HCT116 (cell line): Measurements from ENCODE around the gene ATP6V0B. TPM values are rescaled to one million over a fixed set of nuclear protein-coding genes. Genes with fewer than 3 reads are reported as not detected.

Experiments
- ATAC-seq: fragments of 200-7000 bp; cut with Tn5 transposase; 2 replicates; pipeline ENCODE4 v1.9.1; 2020; ENCODE audit warnings: mild to moderate bottlenecking, moderate library complexity
- BruUV-seq: library from RNA; stranded (reverse); fragments of 400-500 nt; replicated peaks from 2 replicates; lab custom pipeline; 2021; lab: Mats Ljungman, UMichigan
- CTCF ChIA-PET: fragments of 300-600 bp; sonication (Branson Sonifier 250); formaldehyde crosslinking; loops from one replicate; lab custom pipeline; 2021; ENCODE audit warnings: antibody characterized with exemption; lab: Charles Lee
- POLR2A ChIA-PET: fragments of 300-600, 350-600 bp; sonication (Branson Sonifier 250); formaldehyde crosslinking; loops from one replicate; lab custom pipeline; 2021; ENCODE audit warnings: antibody characterized with exemption; lab: Charles Lee
- RAD21 ChIA-PET, 2 experiments: fragments of 300-600 bp; sonication (Branson Sonifier 250); formaldehyde crosslinking; loops; one replicate each; lab custom pipeline; 2023; ENCODE audit warnings: low total read pairs in 2 of 2; ENCODE audit not compliant: uncharacterized antibody in 2 of 2, unreplicated experiment in 2 of 2, low non-redundant PET in 1 of 2; lab: Charles Lee
- DNase-seq: peaks from one replicate; pipeline ENCODE4 v3.0.0-alpha.2; 2010; ENCODE audit warnings: low read depth, low spot score
- H2AFZ ChIP-seq: fragments of 200-600 bp; shearing (Covaris generic), sonication (generic); 2 replicates; pipeline ENCODE4 v1.6.1; 2017; ENCODE audit warnings: low read depth, mixed run types, mixed read lengths, antibody characterized with exemption, low read length; ENCODE audit not compliant: poor library complexity, severe bottlenecking
- H3K27ac ChIP-seq: 2 replicates; pipeline ENCODE4 v1.5.1; 2012; ENCODE audit warnings: low read depth, low read length
- H3K27me3 ChIP-seq: fragments of 200-600 bp; sonication (generic); 2 replicates; pipeline ENCODE4 v1.6.1; 2016; ENCODE audit warnings: mixed run types, low read length, mixed read lengths; ENCODE audit not compliant: insufficient read depth
- H3K36me3 ChIP-seq, 2 experiments: fragments of 200-500 bp in 1 of 2; fragments of 200-600 bp in 1 of 2; sonication (Bioruptor generic) in 1 of 2; sonication (generic) in 1 of 2; 2 replicates each; pipeline versions ENCODE4 v1.5.1 to v1.6.1; 2014 to 2016; ENCODE audit warnings: low read length in 2 of 2, inconsistent platforms in 1 of 2, mixed read lengths in 1 of 2, mixed run types in 1 of 2; ENCODE audit not compliant: insufficient read depth in 2 of 2, control insufficient read depth in 1 of 2
- H3K4me1 ChIP-seq, 2 experiments: fragments of 200-600 bp in 1 of 2; sonication (generic) in 1 of 2; 2 replicates each; pipeline versions ENCODE4 v1.5.1 to v1.6.1; 2012 to 2017; ENCODE audit warnings: low read length in 2 of 2, inconsistent platforms in 1 of 2, mild to moderate bottlenecking in 1 of 2, mixed read lengths in 1 of 2, mixed run types in 1 of 2, moderate library complexity in 1 of 2; ENCODE audit not compliant: insufficient read depth in 2 of 2, control insufficient read depth in 1 of 2
- H3K4me2 ChIP-seq: fragments of 200-600 bp; sonication (generic); 2 replicates; pipeline ENCODE4 v1.6.1; 2017; ENCODE audit warnings: mixed run types, low read length, mixed read lengths
- H3K4me3 ChIP-seq, 2 experiments: fragments of 200-600 bp in 1 of 2; sonication (generic) in 1 of 2; replicated peaks in 1 of 2; 2 replicates each; pipeline ENCODE4 v1.5.1; 2011 to 2016; ENCODE audit warnings: low read length in 2 of 2, control low read depth in 1 of 2, low read depth in 1 of 2, mild to moderate bottlenecking in 1 of 2, mixed read lengths in 1 of 2, mixed run types in 1 of 2
- H3K79me2 ChIP-seq: fragments of 200-600 bp; sonication (generic); 2 replicates; pipeline ENCODE4 v1.6.1; 2017; ENCODE audit warnings: mild to moderate bottlenecking, mixed run types, low read length, moderate library complexity, mixed read lengths; ENCODE audit not compliant: insufficient read depth
- H3K9ac ChIP-seq: fragments of 200-600 bp; sonication (generic); 2 replicates; pipeline ENCODE4 v1.6.1; 2016; ENCODE audit warnings: low read length, mixed read lengths
- H3K9me2 ChIP-seq: fragments of 200-600 bp; sonication (generic), shearing (Covaris generic); 2 replicates; pipeline ENCODE4 v1.6.1; 2017; ENCODE audit warnings: mixed run types, mild to moderate bottlenecking, moderate library complexity; ENCODE audit not compliant: insufficient read depth
- H3K9me3 ChIP-seq, 2 experiments: fragments of 200-500 bp in 1 of 2; fragments of 200-600 bp in 1 of 2; sonication (Bioruptor generic) in 1 of 2; sonication (generic) in 1 of 2; 2 replicates each; pipeline ENCODE4 v1.6.1; 2014 to 2017; ENCODE audit warnings: low read length in 2 of 2, mixed read lengths in 2 of 2, inconsistent platforms in 1 of 2, low read depth in 1 of 2, mild to moderate bottlenecking in 1 of 2, mixed run types in 1 of 2, moderate library complexity in 1 of 2; ENCODE audit not compliant: control insufficient read depth in 1 of 2, insufficient read depth in 1 of 2
- H4K20me1 ChIP-seq: fragments of 200-600 bp; sonication (generic), shearing (Covaris generic); 2 replicates; pipeline ENCODE4 v1.6.1; 2017; ENCODE audit warnings: mixed run types, mild to moderate bottlenecking, moderate library complexity; ENCODE audit not compliant: insufficient read depth
- ATF3 ChIP-seq: IDR thresholded peaks from 2 replicates; pipeline ENCODE4 v1.6.1; 2012
- CTCF ChIP-seq, 3 experiments: fragments of 200-600 bp in 1 of 3; sonication (generic) in 1 of 3; IDR thresholded peaks in 2 of 3; conservative IDR thresholded peaks in 1 of 3; 2 replicates each; pipeline ENCODE4 v1.5.1; 2012 to 2017; ENCODE audit warnings: low read depth in 2 of 3, low read length in 2 of 3, antibody characterized with exemption in 1 of 3, borderline replicate concordance in 1 of 3, control low read depth in 1 of 3, mild to moderate bottlenecking in 1 of 3, mixed read lengths in 1 of 3, mixed run types in 1 of 3, moderate library complexity in 1 of 3; ENCODE audit not compliant: insufficient read depth in 1 of 3
- EGR1 ChIP-seq: IDR thresholded peaks from 2 replicates; pipeline ENCODE4 v1.6.1; 2012; ENCODE audit warnings: low read depth
- JUND ChIP-seq: IDR thresholded peaks from 2 replicates; pipeline ENCODE4 v1.6.1; 2012
- POLR2AphosphoS5 ChIP-seq: IDR thresholded peaks from 2 replicates; pipeline ENCODE4 v1.6.1; 2011; ENCODE audit warnings: mild to moderate bottlenecking, low read depth, low read length, moderate library complexity
- RAD21 ChIP-seq: IDR thresholded peaks from 2 replicates; pipeline ENCODE4 v1.6.1; 2012; ENCODE audit warnings: low read depth, mild to moderate bottlenecking
- ZFX ChIP-seq: fragments of 450-650 bp; IDR thresholded peaks from 2 replicates; pipeline ENCODE4 v1.6.1; 2017
- intact Hi-C: fragments of 100-400 bp; cut with micrococcal nuclease; formaldehyde crosslinking; loops from 2 replicates; pipeline ENCODE4 v1.10.0; 2022
- total RNA-seq: library from RNA; stranded (reverse); gene quantifications from one replicate; pipeline ENCODE4 v1.2.1, GENCODE V29; 2021; ENCODE audit not compliant: unreplicated experiment

Gene ATP6V0B
- total RNA-seq, 1 experiment from 2014 or later = 122 TPM

GRCh38 chr1:43979528-43980254, 4.9 kb downstream of the ATP6V0B start:
- TF ChIP-seq ZFX (peak; percentile 68), CTCF (IDR thresholded peaks at IDR 0.05 in 2 of 3, conservative IDR thresholded peaks at IDR 0.05 in 1 of 3; ENCODE audit: borderline replicate concordance in 1 of 3, insufficient read depth in 1 of 3, low read depth in 2 of 3, low read length in 2 of 3) (no peak), JUND (no peak), ATF3 (no peak), RAD21 (no peak), EGR1 (no peak), POLR2AphosphoS5 (peak; percentile 26; the same call in 1 of the 2 replicates)
- Histone ChIP-seq H3K4me3 (peak overlapping the region; percentile 62 to 81), H3K4me2 (peak overlapping the region; percentile 87), H3K9me2 (no peaks in the 10 kb centered on the region), H3K36me3 (peaks cover 6 to 43% of the 10 kb centered on the region in 2 experiments; a peak in 3 of 4 replicates), H4K20me1 (no peaks in the 10 kb centered on the region), H2AFZ (no peak overlapping the region), H3K4me1 (peaks cover 14 to 45% of the 10 kb centered on the region in 2 experiments; a peak in 3 of 4 replicates), H3K9me3 (no peaks in the 10 kb centered on the region), H3K27ac (peak overlapping the region; percentile 81), H3K27me3 (no peaks in the 10 kb centered on the region), H3K79me2 (peaks cover 80% of the 10 kb centered on the region), H3K9ac (peak overlapping the region; percentile 85)
- no peak for DNase-seq
- intact Hi-C loops = no loop called here
- ChIA-PET RAD21 (no interaction called here), CTCF (interaction anchor here (1.6 kb wide), 1 partner anchor 216 kb away, joined by 3 read pairs; no protein-coding TSS in a partner anchor), POLR2A (no interaction called here)
- TSS peak; percentile 13 for BruUV-seq
- peak; percentile 32 for ATAC-seq
